Activated CD4-positive, CD25-positive, alpha-beta regulatory T cell (primary cell): ENCODE data around the gene CEP112.

Experiments
- DNase-seq, 4 experiments: peaks; one replicate each; lab custom pipeline; 2025; lab: John Stamatoyannopoulos, UW

Gene CEP112

GRCh38 chr17:65593092-65593854, 598.7 kb downstream of the CEP112 start:
- DNase-seq, result no peak

DNA sequence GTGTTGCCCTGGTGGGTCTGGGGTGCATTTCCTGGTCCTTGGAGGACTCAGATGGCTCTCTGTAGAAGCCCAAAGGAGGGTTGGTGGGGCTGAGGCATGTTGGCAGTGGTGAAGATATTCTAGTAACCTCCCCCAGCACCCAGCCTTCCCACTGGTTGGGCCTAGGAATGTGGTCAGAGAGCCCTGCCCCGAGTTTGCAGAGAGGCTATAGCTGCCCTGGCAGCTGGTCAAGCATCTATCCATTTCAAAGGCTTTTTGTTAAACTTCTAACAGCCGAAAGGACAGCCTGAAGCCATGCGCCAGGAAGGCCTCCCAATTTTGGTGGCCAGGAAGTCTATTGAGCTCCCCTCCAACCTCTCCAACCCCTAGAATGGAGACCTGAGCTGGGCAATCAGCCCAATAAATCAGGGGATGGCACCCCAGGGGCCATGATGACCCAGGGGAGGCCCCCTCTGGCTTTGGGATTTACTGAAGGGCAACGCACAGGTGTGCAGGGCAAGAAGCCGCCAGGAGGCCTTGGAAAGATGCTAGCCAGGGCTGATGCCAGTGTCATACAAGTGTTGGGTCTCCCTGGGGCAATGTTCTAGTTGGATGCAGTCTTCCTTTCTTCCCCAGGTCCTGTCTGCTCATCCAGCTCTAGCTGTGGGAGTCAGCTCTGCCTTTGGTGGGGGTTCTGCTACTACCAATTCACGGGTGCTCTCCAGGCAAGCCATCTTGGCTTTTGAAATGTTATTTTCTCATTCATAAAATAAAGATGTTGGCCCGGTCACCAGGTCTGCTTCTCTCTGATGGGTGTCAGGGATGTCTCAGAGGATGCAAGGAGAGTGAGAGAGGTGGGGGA, 599.6 kb downstream of the CEP112 start:
- no peak for DNase-seq

DNA sequence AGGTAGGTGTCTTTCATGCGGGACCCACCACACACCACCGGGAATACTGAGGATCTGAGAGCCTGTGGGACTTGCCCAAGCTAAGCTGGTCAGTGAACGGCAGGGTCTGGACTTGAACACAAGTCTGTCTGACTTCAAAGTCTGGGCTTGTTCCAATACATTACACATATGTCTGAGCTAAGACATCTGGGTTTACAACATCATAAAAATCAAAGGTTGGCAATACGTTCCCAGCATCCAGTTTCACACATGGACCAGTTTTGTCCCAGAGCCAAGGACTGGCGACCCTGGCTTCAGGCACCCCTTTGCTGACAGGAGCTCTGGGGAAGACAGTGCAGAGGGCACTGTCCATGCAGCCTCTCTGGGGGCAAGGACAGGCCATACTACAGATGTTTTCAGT, 602.6 kb downstream of the CEP112 start:
- DNase-seq, result no peak

DNA sequence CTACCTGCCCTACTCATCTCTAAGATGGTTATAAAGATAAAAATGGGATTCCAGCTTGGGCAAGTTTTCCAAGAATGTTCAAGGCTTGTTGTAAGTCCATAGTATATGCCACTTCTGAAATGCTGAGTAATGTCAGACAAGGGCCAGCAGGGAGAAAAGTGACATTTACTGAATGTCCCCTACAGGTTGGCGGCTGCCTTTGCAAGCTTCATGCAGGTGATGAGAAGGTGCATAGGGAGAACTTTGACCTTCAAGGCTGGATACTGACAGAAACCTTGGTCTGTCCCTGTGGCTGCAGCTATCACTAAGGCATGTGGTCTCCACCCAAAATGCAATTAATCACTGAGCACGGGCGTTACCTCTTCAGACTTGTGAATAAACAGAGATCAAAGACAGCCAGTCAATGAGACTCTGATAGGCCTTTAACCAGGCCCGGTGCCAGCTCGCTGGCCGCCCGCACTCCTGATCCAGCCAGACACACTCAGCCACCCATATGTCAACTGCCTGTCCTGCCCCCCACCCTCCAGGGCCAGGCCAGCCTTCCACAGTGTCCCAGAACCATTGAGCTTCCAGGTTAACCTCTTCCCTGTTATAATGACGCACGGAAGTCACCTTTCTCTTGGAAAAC, 603.6 kb downstream of the CEP112 start:
- no peak for DNase-seq

- DNase-seq, result no peak
These were observed 604.3 kb downstream of the CEP112 start for GRCh38 chr17:65587534-65588180.

DNA sequence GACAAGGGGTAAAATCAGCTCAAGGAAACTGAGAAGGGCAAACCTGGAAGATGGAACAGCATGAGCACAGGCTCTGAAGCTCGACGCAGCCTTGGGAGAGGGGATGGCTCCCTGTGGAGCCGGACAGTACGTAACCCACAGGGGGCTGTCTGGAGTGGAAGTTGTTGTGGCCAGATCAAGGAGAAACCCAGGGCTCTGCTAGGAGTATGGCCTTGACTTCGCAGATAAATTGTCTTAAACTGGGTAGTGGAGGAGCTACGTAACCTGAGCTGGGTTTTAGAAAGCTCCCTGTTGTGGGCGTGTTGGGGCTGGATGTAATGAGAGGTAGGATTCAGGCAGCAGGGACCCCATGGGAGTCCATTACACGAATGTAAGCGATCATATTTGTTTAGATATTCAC, 605.0 kb downstream of the CEP112 start:
- no peak for DNase-seq
